ENCODE results near the gene PDIA4.
"Not testable (repeated sequence)": the region's sequence is repeated elsewhere in the genome, so short reads cannot be mapped to it uniquely, and the experiment has no call there.

The PDIA4 gene

GRCh38 chr7:149071182-149071635, 42.9 kb upstream of the PDIA4 start:
- in situ Hi-C loops (cut with HindIII; ENCODE audit: low sequenced_read_pairs) = no loop called here
- H3K4me3 ChIP-seq (ENCODE audit: low read depth, low read length) = no peak overlapping the region

GRCh38 chr7:149070372-149071125, 42.2 kb upstream of the PDIA4 start:
- no peak for DNase-seq (ENCODE audit: low read depth)
- no peak for TF ChIP-seq CTCF (IDR thresholded peaks at IDR 0.05; ENCODE audit: low read depth, low read length, missing control alignments)
- no peak overlapping the region for H3K4me3 ChIP-seq (ENCODE audit: low read depth, low read length)
- in situ Hi-C loops (cut with HindIII; ENCODE audit: low sequenced_read_pairs) = no loop called here

More at GRCh38 chr7:149071182-149071635, 42.9 kb upstream of the PDIA4 start:
- DNase-seq (ENCODE audit: low read depth) = no peak
- TF ChIP-seq CTCF (IDR thresholded peaks at IDR 0.05; ENCODE audit: low read depth, low read length, missing control alignments) = no peak

GRCh38 chr7:149067869-149068268, 39.6 kb upstream of the PDIA4 start:
- in situ Hi-C loops (cut with HindIII; ENCODE audit: low sequenced_read_pairs) = no loop called here
- no peak for DNase-seq (ENCODE audit: low read depth)
- H3K4me3 ChIP-seq (ENCODE audit: low read depth, low read length) = no peak overlapping the region
- TF ChIP-seq CTCF (IDR thresholded peaks at IDR 0.05; ENCODE audit: low read depth, low read length, missing control alignments) = no peak

- no peak overlapping the region for H3K4me3 ChIP-seq (ENCODE audit: low read depth, low read length)
- in situ Hi-C loops (cut with HindIII; ENCODE audit: low sequenced_read_pairs) = no loop called here
- no peak for DNase-seq (ENCODE audit: low read depth)
- TF ChIP-seq CTCF (IDR thresholded peaks at IDR 0.05; ENCODE audit: low read depth, low read length, missing control alignments) = no peak
Observed at GRCh38 chr7:149063476-149063875, 35.2 kb upstream of the PDIA4 start.

GRCh38 chr7:149062217-149062899, 34.1 kb upstream of the PDIA4 start:
- in situ Hi-C loops (cut with HindIII; ENCODE audit: low sequenced_read_pairs); H3K4me3 ChIP-seq (ENCODE audit: low read depth, low read length); DNase-seq (ENCODE audit: low read depth): not testable (repeated sequence)

GRCh38 chr7:149060156-149060555, 31.9 kb upstream of the PDIA4 start:
- TF ChIP-seq CTCF (IDR thresholded peaks at IDR 0.05; ENCODE audit: low read depth, low read length, missing control alignments) = no peak
- DNase-seq (ENCODE audit: low read depth) = no peak
- in situ Hi-C loops (cut with HindIII; ENCODE audit: low sequenced_read_pairs) = no loop called here
- H3K4me3 ChIP-seq (ENCODE audit: low read depth, low read length) = no peak overlapping the region

GRCh38 chr7:149053885-149054284, 25.6 kb upstream of the PDIA4 start:
- H3K4me3 ChIP-seq (ENCODE audit: low read depth, low read length) = no peak overlapping the region
- DNase-seq (ENCODE audit: low read depth) = no peak
- in situ Hi-C loops (cut with HindIII; ENCODE audit: low sequenced_read_pairs) = no loop called here
- no peak for TF ChIP-seq CTCF (IDR thresholded peaks at IDR 0.05; ENCODE audit: low read depth, low read length, missing control alignments)
